SKM-1 (cell line): ENCODE results near the gene PLCD4.

Experiments used
- DNase-seq: peaks from one replicate; lab custom pipeline; 2025; ENCODE audit not compliant: unreplicated experiment; lab: John Stamatoyannopoulos, UW

PLCD4 gene

DNA sequence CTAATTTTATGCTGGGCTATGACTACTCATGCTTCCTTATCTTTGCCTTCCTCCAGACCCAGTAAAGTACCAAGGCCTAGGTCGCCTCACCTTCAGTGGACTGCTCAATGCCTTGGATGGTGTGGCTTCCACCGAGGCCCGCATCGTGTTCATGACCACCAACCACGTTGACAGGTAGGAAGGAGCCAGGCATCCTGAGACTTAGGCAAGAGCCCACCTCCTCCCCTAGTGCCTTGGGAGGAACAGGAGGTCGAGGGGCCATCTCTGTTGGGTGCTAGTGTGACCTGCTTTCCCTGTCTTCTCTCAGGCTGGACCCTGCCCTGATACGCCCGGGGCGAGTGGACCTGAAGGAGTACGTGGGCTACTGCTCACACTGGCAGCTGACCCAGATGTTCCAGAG lies 55.1 kb downstream of the PLCD4 start:
- no peak for DNase-seq

- DNase-seq = no peak
These were observed 56.2 kb downstream of the PLCD4 start for GRCh38 chr2:218663901-218664300.

DNA sequence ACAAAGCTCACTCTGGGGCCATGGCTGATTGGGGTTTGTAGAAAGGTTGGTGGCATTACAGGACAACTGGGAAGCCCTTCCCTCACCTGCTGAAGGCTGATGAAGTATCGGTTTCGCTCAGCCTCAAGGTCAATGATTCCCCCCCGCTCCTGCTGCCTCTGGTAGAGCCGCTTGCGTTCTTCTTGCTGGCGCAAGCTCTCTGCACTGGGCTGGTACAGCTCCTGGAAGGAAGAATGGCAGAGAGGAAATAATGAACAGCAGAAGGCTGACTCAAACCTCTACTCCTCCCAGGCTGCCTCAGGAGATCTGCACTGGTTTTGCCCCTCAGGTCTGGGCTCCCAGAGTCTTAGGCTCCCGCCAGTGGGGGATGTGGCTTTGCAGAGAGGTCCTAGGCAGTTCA lies 57.0 kb downstream of the PLCD4 start:
- no peak for DNase-seq

GRCh38 chr2:218671097-218671653 lies 63.5 kb downstream of the PLCD4 start:
- no peak for DNase-seq

GRCh38 chr2:218671654-218672566 lies 64.2 kb downstream of the PLCD4 start, which contains the start of the genes RNF25 and STK36:
TSS of gene RNF25 (minus strand) at chr2:218672002. CDS start at chr2:218671970, 32 bp downstream.
TSS of gene STK36 (plus strand) at chr2:218672086. CDS start at chr2:218672830, 744 bp downstream.
- DNase-seq = peak; percentile 75

DNA sequence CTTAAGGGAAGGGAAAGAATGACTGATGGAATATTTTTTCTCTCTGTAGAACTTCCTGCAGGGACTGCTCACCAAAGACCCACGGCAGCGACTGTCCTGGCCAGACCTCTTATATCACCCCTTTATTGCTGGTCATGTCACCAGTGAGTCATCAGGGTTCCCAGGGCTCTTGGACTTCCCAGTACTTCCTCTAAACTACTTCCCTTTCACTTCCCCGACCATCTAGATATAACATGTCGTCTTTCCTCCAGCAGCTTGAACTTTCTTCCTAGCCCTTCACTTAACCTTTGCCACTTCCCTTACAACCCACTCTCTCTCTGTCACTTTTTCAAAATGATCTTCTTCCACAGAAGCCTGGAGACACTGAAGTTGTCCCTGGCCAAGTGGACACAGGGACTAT lies 71.4 kb downstream of the PLCD4 start:
- peak; percentile 77 for DNase-seq

DNA sequence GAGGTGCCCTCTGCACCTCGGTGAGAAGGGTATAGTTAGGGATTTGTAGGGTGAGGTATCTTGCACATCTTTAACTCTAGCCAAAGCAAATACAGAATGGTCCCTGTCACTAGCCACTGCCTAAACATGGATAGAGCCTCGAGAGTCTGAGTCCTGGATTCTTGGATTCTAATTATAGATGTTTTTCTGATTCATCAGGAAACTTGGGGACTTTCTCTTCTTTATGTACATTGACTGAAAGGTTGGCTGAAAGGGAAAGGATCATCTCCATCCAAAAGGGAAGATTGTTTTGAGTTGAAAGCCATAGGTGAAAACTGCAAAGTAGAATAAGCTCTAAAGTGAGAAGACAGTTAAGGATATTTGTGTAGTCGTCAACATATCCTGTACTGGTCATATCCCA lies 72.4 kb downstream of the PLCD4 start:
- DNase-seq = no peak
